Activated CD4-positive, alpha-beta T cell treated with anti-CD3 and anti-CD28 coated beads, Interleukin-2, amount 50 U/mL, for 1 hour (primary cell): ENCODE measurements around the gene ADPRS.

Experiments
- DNase-seq: peaks from one replicate; pipeline ENCODE4 v3.0.0-alpha.2; 2020

Gene ADPRS

DNA sequence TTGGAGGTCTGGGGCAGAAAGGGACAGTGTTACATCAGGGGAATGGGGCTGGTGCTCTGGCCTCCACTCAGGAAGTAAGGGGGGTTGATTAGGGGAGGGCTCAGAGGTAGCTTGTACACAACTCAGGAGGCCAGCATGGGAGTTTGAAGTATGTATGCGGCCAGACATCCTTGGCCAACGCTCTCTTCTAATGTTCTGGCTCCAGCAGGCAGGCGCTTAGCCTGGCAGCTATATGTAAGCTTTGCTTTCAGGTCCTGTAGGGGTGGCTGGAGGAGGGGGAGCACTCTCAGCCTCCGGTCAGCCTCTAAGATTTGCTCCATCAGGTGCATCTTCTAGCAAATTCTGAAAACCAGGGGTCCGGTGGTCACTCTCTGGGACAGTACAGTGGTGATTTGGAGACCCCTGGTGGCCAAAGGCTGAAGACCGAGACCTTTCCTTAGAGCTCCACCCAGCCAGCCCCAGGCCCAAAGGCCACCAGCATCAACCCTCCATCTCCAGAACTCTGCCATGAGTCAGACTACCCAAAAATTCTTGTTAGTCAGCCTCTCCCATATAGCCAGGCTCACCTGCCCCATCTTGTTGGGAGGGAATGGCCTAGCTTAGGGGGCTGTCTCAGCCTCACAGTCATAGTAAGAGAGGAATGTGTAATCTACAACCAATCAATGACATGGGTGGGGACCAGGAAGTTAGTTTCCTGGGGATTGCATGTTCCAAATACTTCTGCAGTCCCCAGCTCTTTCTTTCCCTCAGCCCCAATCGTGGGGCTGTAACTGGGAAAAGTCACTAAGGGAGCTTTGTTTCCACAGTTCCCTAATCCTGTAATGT is 46.0 kb downstream of the ADPRS start:
- no peak for DNase-seq

DNA sequence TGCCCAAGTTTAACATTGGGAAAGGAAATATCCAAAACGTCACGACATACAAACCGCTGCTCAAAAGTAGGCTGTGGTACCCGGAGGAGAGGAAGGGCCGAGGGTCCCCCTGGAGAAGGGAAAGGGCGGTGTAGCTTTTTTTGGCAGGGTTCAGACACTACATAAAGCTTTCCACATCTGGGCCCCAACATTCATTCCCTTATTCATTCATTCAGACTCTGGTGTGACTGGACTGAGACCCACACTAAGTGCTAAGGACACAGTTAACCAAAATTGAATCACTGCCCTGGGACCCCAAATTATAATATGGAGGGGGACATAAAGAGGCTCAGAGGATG is 46.6 kb downstream of the ADPRS start:
- DNase-seq: no peak

DNA sequence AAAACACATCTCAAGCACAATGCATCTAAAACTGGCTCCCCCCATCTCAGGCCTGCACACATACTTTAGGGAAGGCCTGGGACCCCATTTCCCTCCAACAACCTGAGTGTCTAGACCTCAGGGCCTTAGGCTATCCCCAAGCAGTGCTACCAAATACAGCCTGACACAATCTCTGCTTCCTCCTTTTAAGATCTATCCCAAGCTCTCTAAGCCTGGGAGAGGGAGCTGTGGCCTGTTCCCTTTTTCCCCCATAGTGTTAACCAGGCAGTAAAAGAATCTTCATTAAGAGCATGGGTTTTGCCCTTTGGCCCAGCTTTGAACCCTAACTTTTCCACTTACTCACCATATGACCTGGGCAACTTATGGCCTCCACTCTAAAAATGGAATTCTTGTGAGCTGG is 47.1 kb downstream of the ADPRS start:
- DNase-seq: no peak

DNA sequence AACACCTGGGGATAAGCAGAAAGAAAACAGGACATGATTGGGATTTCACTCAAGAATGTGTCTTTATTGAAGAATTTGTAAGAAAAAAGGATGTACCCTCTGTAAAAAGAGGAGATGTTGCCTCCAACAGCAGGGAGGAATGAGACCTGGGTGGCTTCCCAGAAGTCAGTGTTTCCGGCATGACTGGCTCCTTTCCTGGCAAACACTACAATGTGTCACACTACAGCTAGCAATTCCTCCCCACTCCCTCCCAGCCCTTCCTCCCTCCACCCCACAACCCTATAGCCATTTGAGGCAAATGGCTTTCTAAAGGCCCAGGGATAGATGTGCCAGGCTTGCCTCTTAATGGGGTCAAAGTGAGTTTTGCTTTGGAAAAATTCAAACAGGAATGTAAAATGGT is 47.8 kb downstream of the ADPRS start:
- DNase-seq: no peak

DNA sequence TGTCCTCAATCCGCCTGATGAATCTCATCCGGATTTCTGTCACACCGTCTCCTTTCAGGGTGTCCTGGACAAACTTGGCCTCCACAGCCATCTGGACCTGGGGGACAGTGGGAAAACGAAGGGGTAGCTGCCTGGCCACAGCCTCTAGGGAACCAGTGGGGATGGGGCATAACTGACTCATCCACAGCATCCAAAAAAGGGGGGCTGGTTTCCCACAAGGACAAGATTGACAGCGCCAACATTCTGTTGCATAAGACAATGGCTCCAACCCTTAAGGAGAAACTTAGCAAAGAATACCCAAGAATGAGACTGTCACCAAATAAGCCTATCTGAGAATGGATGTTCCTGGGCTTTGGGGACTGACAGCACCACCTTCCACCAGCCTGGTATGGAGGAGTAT is 48.5 kb downstream of the ADPRS start:
- no peak for DNase-seq

DNA sequence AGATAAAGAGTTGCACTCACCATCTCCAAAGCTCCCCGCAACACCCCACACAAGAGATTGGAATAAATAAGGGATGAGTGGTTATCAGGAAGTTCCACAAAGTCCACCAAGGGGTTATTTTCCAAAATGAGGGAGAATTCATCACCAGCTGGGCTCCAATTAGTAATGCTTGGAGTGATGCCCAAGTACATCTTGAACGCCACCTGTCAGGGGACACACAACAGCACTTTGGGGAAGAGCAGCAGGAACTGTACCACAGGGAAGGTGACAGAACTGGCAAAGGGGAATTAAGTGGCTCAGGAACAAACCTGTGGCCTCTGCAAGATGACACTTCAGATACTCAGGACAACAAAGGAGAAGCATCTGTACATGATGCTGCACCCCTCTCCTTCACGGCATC is 49.1 kb downstream of the ADPRS start:
- DNase-seq: no peak

DNA sequence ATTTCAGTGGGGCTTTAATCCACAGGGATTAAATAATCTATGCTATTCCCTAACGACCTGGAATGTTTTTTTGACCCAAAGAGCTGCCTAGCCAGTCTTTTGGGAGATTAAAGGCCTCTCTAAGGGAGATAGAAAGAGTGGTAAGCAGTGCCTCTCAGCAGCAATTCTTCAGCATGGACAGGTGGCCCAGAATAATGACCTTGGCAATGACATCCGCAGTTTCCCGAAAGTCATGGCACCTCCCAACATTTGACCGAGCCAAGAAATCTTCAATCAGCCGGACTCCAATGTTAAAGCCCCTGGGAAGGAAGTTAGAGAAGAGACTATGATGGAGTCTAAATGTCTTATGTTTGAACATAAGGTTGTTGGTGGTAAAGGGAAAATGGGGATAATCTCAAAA is 50.8 kb downstream of the ADPRS start:
- no peak for DNase-seq

DNA sequence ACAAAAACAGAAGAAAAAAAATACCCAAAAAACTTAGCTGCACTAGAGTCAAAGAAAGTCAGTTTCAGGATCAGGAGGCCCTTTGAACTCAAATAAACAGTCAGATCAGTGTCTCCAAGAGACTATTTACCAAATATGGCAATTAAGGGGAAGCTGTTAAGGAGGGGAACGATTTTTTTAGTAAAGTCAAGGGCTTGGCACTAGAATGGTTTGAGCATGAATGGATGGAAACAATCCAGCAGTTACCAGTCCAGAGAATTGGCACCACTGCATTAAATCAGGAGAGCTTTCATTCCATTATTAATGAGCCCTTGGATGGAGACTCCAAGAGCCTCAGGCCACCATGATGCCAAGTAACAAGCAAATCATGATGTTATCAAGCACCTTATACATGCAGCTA is 53.4 kb downstream of the ADPRS start:
- DNase-seq: no peak

DNA sequence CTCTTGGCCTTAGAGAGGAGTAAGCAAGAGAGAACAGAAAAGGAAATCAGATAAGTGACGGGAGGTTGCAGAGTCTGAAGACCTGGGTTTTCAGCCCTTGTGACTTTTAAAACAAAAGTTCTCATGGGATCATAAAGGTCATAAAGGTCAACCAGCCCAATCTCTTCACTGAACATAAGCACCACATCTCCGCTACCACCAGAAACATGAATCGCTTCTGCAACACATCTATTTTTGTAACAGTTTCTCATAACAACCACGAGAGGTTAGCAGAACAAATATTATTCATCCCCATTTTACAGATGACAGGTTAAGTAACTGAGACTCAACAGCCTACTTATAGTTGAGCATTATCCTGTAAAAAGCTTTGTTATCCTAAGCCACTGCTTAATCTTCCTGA is 54.7 kb downstream of the ADPRS start:
- no peak for DNase-seq
